ENCODE measurements around the gene ASB13.

- TF ChIP-seq ZNF24 (tag by site-specific recombination; IDR thresholded peaks at IDR 0.05) (no peak), SETDB1 (IDR thresholded peaks at IDR 0.05; ENCODE audit: insufficient read length, low read length) (no peak), ZNF274 (IDR thresholded peaks at IDR 0.05; ENCODE audit: low read length) (no peak), ZNF274 (tag by site-specific recombination; IDR thresholded peaks at IDR 0.05; ENCODE audit: borderline replicate concordance) (no peak), SCRT1 (tag by site-specific recombination; IDR thresholded peaks at IDR 0.05; ENCODE audit: borderline replicate concordance) (no peak), ZNF2 (tag by site-specific recombination; IDR thresholded peaks at IDR 0.05) (no peak), REST (tag by site-specific recombination; IDR thresholded peaks at IDR 0.05) (no peak), ZNF121 (tag by site-specific recombination; IDR thresholded peaks at IDR 0.05) (no peak), KLF17 (tag by site-specific recombination; IDR thresholded peaks at IDR 0.05) (no peak), KLF10 (tag by site-specific recombination; IDR thresholded peaks at IDR 0.05) (no peak)
Observed at GRCh38 chr10:5655121-5655520, 11.3 kb downstream of the ASB13 start.

All from HEK293 (cell line).